Measurements from ENCODE around the gene CDK17. TPM values are rescaled to one million over a fixed set of nuclear protein-coding genes. Genes with fewer than 3 reads are reported as not detected.
"Not testable (repeated sequence)": the region's sequence is repeated elsewhere in the genome, so short reads cannot be mapped to it uniquely, and the experiment has no call there.

Gene CDK17
- polyA plus RNA-seq, 5 donors: 38.6 to 67.7 (median 51.6) TPM

DNA sequence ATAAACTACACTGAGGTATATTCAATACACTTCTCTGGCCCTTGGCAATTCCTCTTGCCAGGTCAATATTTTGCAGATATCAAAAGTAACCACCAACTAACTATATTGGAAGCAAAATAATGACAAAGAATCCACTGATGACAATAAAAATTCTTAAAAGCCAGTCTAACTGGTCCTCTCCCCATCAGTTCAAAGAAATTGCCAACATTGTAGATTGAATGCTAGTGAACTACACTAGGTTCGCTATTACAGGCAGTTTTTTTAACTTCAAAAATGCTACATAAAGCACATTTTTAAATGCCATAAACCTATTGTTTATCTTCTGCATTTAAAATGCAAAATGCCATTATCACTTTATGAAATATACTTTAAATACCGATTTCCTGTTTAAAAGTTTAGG, 4.0 kb downstream of the CDK17 start:
- DNase-seq: no peak

- no peak for DNase-seq
Observed at GRCh38 chr12:96395236-96395635, 5.0 kb downstream of the CDK17 start.

DNA sequence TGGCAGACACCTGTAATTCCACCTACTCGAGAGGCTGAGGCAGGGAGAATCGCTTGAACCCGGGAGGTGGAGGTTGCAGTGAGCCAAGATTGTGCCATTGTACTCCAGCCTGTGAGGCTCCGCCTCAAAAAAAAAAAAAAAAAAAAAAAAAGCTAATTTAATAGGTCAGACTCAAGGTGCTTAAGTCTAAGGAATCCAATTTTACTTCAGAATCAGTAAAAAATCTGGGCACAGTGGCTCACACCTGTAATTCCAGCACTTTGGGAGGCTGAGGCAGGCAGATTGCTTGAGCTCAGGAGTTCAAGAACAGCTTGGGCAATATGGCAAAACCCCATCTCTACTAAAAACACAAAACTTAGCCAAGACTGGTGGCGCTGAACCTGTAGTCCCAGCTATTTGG, 7.0 kb downstream of the CDK17 start:
- not testable (repeated sequence) for DNase-seq

DNA sequence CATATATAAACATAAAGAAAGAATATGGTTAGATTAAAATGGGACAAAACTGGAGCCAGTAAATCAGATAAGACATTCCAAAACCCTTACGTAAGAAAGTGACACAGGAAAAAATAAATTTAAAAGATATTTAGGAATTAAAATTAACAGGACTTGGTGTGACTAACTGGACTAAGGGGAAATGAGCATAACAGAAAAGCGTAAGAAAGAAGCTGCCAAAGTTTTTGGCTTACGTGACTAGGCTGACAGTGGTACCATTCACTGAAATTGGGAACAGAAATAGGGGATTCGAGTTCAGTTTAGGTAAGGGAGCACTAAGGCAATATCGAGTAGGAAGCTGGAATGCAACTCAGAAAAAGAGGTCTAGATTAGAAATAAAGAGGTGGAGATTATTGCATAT, 7.8 kb downstream of the CDK17 start:
- no peak for DNase-seq

GRCh38 chr12:96387981-96388380, 12.3 kb downstream of the CDK17 start:
- no peak for DNase-seq

GRCh38 chr12:96386794-96387193, 13.4 kb downstream of the CDK17 start:
- DNase-seq: no peak

- no peak for DNase-seq
Observed at GRCh38 chr12:96383991-96384390, 16.2 kb downstream of the CDK17 start.

DNA sequence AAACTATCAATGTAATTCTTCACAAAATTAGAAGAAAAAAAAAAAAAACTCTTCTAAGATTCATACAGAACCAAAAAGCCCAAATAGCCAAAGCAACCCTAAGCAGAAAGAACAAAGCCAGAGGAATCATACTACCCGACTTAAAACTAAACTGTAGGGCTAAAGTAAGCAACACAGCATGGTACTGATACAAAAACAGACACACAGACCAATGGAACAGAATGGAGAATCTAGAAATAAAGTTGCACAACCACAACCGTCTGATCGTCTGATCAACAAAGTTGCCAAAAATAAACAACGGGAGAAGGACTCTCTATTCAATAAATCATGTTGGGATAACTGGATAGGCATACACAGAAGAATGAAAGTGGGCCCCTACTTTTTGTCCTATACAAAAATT, 16.9 kb downstream of the CDK17 start:
- DNase-seq: no peak

DNA sequence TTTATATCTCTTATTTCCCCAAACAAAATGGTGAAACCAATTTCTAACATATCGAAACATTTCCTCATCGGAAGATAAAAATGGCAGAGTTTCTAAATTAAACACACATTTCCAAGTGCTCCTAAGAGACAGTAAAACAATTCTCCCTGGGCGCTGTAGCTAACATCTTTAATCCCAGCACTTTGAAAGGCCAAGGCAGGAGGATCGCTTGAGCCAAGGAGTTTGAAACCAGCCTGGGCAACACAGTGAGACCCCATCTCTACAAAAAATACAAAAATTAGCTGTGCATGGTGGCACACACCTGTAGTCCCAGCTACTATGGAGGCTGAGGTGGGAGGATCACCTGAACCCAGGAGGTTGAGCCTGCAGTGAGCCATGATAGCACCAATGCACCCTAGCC, 20.5 kb downstream of the CDK17 start:
- DNase-seq: not testable (repeated sequence)

- DNase-seq: no peak
Observed at GRCh38 chr12:96378319-96378718, 21.9 kb downstream of the CDK17 start.

GRCh38 chr12:96376865-96377264, 23.4 kb downstream of the CDK17 start:
- DNase-seq: no peak

DNA sequence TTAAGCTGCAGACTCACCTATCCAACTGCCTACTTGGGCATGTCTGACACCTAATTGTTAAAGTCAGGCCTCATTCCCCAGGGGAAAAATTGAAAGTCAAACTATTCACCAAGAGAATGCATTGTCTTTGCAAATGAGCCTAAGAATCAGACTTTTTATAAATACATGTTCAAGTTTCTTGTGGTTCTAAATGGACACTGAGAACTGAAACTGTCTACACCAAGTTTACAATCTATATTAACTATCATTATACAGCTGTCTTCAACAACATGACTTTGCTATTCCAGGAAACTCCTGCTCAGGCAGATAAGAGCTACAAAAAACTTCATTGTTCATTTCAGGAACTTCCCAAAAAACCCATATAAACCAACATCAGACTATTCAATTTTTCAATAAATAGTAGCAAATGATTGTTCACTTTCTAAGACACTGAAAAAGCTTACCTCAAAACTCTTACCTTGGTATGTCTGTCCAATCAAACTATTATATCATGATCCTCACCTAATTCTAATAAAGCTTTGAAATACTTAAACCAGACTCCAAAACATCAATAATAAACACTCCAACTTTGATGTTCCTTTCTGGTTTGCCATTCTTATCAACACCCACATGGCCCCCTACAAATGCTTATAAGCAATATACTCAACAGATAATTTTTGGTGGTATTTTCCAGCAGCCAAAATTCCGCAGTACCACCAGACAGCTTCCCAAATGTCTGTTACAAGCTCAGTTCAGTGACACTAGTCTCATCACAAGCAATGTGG, 24.2 kb downstream of the CDK17 start:
- DNase-seq: no peak

DNA sequence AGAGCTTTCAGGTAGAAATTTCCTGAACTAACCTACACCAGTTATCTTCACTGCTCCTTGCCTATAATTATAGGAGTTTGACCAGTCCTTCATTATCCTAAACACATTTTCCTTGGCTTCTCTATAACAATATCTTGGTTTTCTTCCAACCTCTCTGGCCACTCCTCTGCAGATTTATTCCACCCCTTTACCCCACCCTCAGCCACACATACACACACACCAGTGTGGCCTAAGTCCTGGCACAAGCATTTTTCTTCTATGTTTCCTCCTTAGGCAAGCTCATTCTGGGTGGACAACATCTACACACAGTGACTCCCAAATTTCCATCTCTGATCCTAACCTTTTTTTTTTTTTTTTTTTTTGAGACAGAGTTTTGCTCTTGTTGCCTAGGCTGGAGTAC, 25.1 kb downstream of the CDK17 start:
- DNase-seq: no peak

- DNase-seq: no peak
Observed at GRCh38 chr12:96371790-96372699, 28.2 kb downstream of the CDK17 start.

- DNase-seq: no peak
Observed at GRCh38 chr12:96371138-96371789, 29.0 kb downstream of the CDK17 start.

GRCh38 chr12:96368687-96369086, 31.6 kb downstream of the CDK17 start:
- DNase-seq: no peak

DNA sequence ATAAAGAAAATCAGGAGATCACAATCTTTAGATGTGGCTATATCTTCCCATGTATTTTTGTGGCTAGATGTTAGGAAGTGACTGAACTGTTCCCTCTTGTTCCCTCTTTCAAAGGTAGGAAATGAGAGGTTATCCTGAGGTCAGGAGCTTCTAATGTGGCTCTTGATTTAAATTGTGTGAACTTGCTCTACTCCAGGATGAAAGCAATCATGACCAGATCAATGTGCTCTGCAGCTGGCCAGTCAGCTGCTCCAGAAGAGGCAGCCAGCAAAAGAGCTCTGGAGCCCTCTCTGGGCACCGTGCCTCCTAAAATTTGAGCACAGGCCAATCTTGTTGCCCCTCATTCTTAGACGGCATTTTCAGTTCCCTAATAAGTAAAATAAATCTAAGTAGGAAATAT, 32.0 kb downstream of the CDK17 start:
- peak; percentile 38 to 44 for DNase-seq

DNA sequence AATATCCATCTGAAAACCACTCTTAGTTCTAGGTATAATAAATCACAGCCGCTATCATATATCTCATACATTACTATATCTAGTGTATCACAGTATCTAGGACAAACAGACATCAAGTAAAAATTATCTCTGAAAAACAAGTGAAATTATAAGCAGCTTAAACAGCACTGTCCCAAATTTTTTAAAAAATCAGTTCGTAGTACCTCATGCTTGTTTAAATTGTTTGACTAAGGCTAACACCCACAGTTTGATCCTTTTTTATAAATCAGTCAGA, 33.9 kb downstream of the CDK17 start:
- DNase-seq: no peak

- no peak for DNase-seq
Observed at GRCh38 chr12:96365604-96366380, 34.4 kb downstream of the CDK17 start.

GRCh38 chr12:96364092-96364700, 36.0 kb downstream of the CDK17 start:
- DNase-seq: no peak

DNA sequence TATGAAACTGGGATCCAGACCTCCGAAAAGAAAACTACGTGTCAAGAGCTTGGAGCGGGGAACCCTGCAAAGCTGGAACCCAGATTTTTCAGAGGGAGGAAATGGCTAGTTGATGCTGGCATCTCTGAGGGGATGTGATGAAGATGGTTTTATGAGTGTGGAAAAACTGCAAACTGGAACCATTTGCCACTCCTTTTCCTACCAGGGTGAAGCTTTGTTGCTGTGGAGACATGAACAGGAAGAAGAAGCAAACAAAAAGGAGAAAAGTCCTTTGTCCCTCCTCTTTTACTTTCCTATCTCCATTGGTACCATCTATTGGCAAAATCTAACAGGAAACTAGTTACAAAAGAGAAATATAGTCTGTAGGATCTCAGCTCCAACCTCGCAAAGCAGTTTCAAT, 39.2 kb downstream of the CDK17 start:
- no peak for DNase-seq

- DNase-seq: no peak
Observed at GRCh38 chr12:96360550-96360949, 39.7 kb downstream of the CDK17 start.
